ENCODE data around the gene PFDN6. TPM values are rescaled to one million over a fixed set of nuclear protein-coding genes. Genes with fewer than 3 reads are reported as not detected.

PFDN6 gene
- total and polyA plus RNA-seq, 2 of the 13 experiments (the other 11 are each of a cell fraction or from before 2014, with no cell fraction given), result 75.5 to 87.0 TPM

DNA sequence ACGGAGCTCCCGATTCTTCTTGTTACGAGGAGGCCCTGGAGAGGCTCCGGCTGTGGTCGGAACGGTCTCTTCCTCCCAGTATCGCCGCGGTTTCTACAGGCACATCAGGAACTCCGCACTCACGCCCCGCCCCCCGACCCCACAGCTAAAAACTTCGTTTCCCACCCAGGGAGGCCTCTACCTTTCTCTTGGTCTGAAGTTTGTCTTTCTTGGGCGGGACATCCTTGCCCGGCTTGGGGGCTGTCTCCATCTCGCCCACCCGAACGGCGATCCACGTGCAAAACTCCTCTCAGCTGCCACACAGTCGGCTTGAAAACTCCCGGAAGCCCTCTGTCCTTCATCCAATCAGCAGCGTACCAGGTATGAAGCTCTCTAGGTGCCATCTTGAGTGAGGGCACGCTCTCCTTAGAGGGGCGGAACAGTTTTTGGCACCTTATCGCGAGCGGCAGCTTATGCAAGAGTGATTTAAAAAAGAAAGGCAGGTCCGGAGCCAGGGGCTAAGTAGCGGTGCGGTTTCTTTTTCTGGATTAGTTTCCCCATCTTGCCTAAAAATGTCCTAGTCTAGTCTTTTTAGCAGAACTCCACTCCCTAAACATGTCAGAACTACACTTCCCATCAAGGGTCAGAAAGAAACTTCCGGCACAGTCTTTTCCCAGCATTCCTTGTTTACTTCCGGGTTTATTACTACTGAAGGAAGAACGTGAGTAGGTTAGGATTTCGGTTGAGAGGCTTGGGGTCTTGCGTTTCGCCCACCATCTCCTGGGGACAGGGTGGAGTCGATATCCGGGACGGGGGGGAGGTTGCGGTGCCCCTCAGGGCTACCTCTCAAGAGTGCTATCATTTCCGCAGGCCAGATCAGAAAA, at the start of gene PFDN6, which contains the start of gene WDR46 (continued):
- TF ChIP-seq ZNF530 (CRISPR knock-in tag; IDR thresholded peaks at IDR 0.05; ENCODE audit: low read depth) (no peak), RXRA (CRISPR knock-in tag; IDR thresholded peaks at IDR 0.05) (no peak; the same call in 1 of the 2 replicates), MAZ (IDR thresholded peaks at IDR 0.05; ENCODE audit: borderline replicate concordance, low read depth, low read length) (no peak), MAZ (CRISPR knock-in tag; IDR thresholded peaks at IDR 0.05; ENCODE audit: low read depth) (no peak), GZF1 (CRISPR knock-in tag; IDR thresholded peaks at IDR 0.05) (no peak), ZNF781 (CRISPR knock-in tag; IDR thresholded peaks at IDR 0.05; ENCODE audit: borderline replicate concordance, not compliant biosample characterization) (no peak), KLF16 (CRISPR knock-in tag; IDR thresholded peaks at IDR 0.05) (0 out of 4 replicates have a peak, but pooled peaks of 1 of the 2 experiments have one; percentile 10), ZC3H4 (CRISPR knock-in tag; IDR thresholded peaks at IDR 0.05; ENCODE audit: borderline replicate concordance) (no peak), ZFP41 (CRISPR knock-in tag; IDR thresholded peaks at IDR 0.05; ENCODE audit: borderline replicate concordance) (no peak), ZNF556 (CRISPR knock-in tag; IDR thresholded peaks at IDR 0.05; ENCODE audit: borderline replicate concordance) (0 out of 2 replicates have a peak, but pooled peaks have one; percentile 44), SOX5 (CRISPR knock-in tag; IDR thresholded peaks at IDR 0.05; ENCODE audit: borderline replicate concordance) (no peak), CBFB (CRISPR knock-in tag; IDR thresholded peaks at IDR 0.05) (no peak), MYC (CRISPR knock-in tag; IDR thresholded peaks at IDR 0.05; ENCODE audit: borderline replicate concordance) (peak; percentile 85; the same call in 1 of the 2 replicates), TEAD2 (CRISPR knock-in tag; IDR thresholded peaks at IDR 0.05) (no peak), ZNF562 (CRISPR knock-in tag; IDR thresholded peaks at IDR 0.05; ENCODE audit: borderline replicate concordance) (no peak), SKI (IDR thresholded peaks at IDR 0.05; ENCODE audit: partially characterized antibody) (no peak), KLF11 (CRISPR knock-in tag; IDR thresholded peaks at IDR 0.05) (peak; percentile 69), KDM5B (CRISPR knock-in tag; IDR thresholded peaks at IDR 0.05; ENCODE audit: borderline replicate concordance) (no peak; the same call in 1 of the 2 replicates), ZSCAN30 (CRISPR knock-in tag; IDR thresholded peaks at IDR 0.05) (no peak)
- TF ChIP-seq, protein P1, sequence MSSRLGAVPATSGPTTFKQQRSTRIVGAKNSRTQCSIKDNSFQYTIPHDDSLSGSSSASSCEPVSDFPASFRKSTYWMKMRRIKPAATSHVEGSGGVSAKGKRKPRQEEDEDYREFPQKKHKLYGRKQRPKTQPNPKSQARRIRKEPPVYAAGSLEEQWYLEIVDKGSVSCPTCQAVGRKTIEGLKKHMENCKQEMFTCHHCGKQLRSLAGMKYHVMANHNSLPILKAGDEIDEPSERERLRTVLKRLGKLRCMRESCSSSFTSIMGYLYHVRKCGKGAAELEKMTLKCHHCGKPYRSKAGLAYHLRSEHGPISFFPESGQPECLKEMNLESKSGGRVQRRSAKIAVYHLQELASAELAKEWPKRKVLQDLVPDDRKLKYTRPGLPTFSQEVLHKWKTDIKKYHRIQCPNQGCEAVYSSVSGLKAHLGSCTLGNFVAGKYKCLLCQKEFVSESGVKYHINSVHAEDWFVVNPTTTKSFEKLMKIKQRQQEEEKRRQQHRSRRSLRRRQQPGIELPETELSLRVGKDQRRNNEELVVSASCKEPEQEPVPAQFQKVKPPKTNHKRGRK (CRISPR knock-in tag; IDR thresholded peaks at IDR 0.05), result no peak
- TF ChIP-seq, protein P2, sequence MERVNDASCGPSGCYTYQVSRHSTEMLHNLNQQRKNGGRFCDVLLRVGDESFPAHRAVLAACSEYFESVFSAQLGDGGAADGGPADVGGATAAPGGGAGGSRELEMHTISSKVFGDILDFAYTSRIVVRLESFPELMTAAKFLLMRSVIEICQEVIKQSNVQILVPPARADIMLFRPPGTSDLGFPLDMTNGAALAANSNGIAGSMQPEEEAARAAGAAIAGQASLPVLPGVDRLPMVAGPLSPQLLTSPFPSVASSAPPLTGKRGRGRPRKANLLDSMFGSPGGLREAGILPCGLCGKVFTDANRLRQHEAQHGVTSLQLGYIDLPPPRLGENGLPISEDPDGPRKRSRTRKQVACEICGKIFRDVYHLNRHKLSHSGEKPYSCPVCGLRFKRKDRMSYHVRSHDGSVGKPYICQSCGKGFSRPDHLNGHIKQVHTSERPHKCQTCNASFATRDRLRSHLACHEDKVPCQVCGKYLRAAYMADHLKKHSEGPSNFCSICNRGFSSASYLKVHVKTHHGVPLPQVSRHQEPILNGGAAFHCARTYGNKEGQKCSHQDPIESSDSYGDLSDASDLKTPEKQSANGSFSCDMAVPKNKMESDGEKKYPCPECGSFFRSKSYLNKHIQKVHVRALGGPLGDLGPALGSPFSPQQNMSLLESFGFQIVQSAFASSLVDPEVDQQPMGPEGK (CRISPR knock-in tag; IDR thresholded peaks at IDR 0.05), result peak; percentile 16
- TF ChIP-seq, protein P3, sequence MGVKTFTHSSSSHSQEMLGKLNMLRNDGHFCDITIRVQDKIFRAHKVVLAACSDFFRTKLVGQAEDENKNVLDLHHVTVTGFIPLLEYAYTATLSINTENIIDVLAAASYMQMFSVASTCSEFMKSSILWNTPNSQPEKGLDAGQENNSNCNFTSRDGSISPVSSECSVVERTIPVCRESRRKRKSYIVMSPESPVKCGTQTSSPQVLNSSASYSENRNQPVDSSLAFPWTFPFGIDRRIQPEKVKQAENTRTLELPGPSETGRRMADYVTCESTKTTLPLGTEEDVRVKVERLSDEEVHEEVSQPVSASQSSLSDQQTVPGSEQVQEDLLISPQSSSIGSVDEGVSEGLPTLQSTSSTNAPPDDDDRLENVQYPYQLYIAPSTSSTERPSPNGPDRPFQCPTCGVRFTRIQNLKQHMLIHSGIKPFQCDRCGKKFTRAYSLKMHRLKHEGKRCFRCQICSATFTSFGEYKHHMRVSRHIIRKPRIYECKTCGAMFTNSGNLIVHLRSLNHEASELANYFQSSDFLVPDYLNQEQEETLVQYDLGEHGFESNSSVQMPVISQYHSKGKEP (CRISPR knock-in tag; IDR thresholded peaks at IDR 0.05), result no peak
- TF ChIP-seq, protein P4, sequence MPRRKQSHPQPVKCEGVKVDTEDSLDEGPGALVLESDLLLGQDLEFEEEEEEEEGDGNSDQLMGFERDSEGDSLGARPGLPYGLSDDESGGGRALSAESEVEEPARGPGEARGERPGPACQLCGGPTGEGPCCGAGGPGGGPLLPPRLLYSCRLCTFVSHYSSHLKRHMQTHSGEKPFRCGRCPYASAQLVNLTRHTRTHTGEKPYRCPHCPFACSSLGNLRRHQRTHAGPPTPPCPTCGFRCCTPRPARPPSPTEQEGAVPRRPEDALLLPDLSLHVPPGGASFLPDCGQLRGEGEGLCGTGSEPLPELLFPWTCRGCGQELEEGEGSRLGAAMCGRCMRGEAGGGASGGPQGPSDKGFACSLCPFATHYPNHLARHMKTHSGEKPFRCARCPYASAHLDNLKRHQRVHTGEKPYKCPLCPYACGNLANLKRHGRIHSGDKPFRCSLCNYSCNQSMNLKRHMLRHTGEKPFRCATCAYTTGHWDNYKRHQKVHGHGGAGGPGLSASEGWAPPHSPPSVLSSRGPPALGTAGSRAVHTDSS (CRISPR knock-in tag; conservative IDR thresholded peaks at IDR 0.05), result no peak
